ENCODE results near the gene ZFAND2B. TPM values are rescaled to one million over a fixed set of nuclear protein-coding genes. Genes with fewer than 3 reads are reported as not detected.
"Not testable (repeated sequence)": the region's sequence is repeated elsewhere in the genome, so short reads cannot be mapped to it uniquely, and the experiment has no call there.

ZFAND2B gene
- total RNA-seq, 1 donor from 2014 or later: 29.3 TPM

GRCh38 chr2:219186754-219187456 is 19.7 kb upstream of the ZFAND2B start:
- Mint-ChIP-seq H3K27ac (no peak overlapping the region), H3K27me3 (no peaks in the 10 kb centered on the region), H3K4me3 (ENCODE audit: low read depth) (no peak overlapping the region), H3K9me3 (ENCODE audit: low read depth) (no peaks in the 10 kb centered on the region), H3K36me3 (ENCODE audit: insufficient read depth) (peaks cover 6% of the 10 kb centered on the region), H3K4me1 (ENCODE audit: low read depth) (no peaks in the 10 kb centered on the region)
- TF ChIP-seq CTCF (IDR thresholded peaks at IDR 0.05; ENCODE audit: unreplicated experiment): no peak
- DNase-seq (ENCODE audit: low spot score, unreplicated experiment): no peak

GRCh38 chr2:219197388-219197787 is 9.2 kb upstream of the ZFAND2B start:
- Mint-ChIP-seq H3K4me1 (ENCODE audit: low read depth) (no peaks in the 10 kb centered on the region), H3K27me3 (peaks cover 9% of the 10 kb centered on the region), H3K9me3 (ENCODE audit: low read depth) (no peaks in the 10 kb centered on the region), H3K27ac (no peak overlapping the region), H3K4me3 (ENCODE audit: low read depth) (no peak overlapping the region), H3K36me3 (ENCODE audit: insufficient read depth) (no peaks in the 10 kb centered on the region)
- no peak for TF ChIP-seq CTCF (IDR thresholded peaks at IDR 0.05; ENCODE audit: unreplicated experiment)
- DNase-seq (ENCODE audit: low spot score, unreplicated experiment): no peak

DNA sequence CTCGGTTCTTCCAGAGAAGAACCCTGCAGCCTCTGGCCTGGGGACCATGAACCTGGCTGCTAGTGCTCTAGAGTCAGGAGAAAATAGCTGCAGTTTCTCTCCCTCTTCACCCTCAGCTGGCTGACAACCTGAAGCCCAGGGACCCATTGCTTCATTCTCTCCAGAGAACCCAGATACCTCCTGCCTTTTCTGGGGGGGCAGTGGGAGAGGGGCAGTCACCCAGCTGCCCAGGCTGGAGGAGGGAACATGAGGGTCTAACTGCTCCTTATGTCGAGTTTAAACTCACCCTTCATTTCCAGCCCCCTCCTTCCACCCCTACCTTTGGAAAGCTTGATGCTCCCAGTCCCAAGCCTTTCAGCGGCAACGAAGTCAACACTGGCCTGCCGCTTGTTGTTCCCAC is 7.6 kb upstream of the ZFAND2B start:
- peaks cover 14% of the 10 kb centered on the region for H3K27me3 Mint-ChIP-seq
- no peaks in the 10 kb centered on the region for H3K36me3 Mint-ChIP-seq (ENCODE audit: insufficient read depth)
- no peak overlapping the region for H3K4me3 Mint-ChIP-seq (ENCODE audit: low read depth)
- no peak overlapping the region for H3K27ac Mint-ChIP-seq
- H3K9me3 Mint-ChIP-seq (ENCODE audit: low read depth): no peaks in the 10 kb centered on the region
- DNase-seq (ENCODE audit: low spot score, unreplicated experiment): no peak
- TF ChIP-seq CTCF (IDR thresholded peaks at IDR 0.05; ENCODE audit: unreplicated experiment): no peak
- H3K4me1 Mint-ChIP-seq (ENCODE audit: low read depth): no peaks in the 10 kb centered on the region

DNA sequence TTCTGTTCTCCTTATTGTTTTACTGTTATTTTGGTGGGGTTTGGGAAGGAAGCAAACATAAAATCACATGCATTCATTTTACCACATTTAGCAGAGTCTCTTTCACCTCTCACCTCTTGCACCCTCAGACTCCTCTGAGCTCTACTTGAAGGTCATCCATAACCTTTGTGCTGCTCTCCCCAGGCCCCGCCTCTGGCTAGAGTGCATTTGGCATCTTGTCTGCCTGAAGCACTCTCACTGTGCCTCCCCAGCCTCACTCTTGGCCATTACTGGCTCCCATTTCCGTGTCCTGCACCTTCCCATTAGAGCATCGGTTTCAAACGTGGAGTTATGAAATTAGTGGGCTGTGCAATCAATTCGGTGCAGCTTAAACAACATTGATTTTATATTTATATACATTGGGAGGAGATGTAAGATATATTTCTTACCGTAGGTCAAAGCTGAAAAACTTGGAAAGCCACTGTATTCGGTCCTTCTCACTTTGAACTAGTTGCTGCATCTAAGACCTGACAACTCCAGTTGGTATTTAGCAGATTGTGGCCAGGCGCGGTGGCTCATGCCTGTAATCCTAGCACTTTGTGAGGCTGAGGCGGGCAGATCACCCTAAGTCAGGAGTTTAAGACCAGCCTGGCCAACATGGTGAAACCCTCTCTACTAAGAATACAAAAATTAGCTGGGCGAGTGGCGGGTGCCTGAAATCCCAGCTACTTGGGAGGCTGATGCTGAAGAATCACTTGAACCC is 6.9 kb upstream of the ZFAND2B start:
- Mint-ChIP-seq H3K36me3 (ENCODE audit: insufficient read depth) (no peaks in the 10 kb centered on the region), H3K4me3 (ENCODE audit: low read depth) (no peak overlapping the region), H3K4me1 (ENCODE audit: low read depth) (no peaks in the 10 kb centered on the region), H3K27ac (no peak overlapping the region), H3K27me3 (peaks cover 14% of the 10 kb centered on the region), H3K9me3 (ENCODE audit: low read depth) (no peaks in the 10 kb centered on the region)
- DNase-seq (ENCODE audit: low spot score, unreplicated experiment): no peak
- no peak for TF ChIP-seq CTCF (IDR thresholded peaks at IDR 0.05; ENCODE audit: unreplicated experiment)

DNA sequence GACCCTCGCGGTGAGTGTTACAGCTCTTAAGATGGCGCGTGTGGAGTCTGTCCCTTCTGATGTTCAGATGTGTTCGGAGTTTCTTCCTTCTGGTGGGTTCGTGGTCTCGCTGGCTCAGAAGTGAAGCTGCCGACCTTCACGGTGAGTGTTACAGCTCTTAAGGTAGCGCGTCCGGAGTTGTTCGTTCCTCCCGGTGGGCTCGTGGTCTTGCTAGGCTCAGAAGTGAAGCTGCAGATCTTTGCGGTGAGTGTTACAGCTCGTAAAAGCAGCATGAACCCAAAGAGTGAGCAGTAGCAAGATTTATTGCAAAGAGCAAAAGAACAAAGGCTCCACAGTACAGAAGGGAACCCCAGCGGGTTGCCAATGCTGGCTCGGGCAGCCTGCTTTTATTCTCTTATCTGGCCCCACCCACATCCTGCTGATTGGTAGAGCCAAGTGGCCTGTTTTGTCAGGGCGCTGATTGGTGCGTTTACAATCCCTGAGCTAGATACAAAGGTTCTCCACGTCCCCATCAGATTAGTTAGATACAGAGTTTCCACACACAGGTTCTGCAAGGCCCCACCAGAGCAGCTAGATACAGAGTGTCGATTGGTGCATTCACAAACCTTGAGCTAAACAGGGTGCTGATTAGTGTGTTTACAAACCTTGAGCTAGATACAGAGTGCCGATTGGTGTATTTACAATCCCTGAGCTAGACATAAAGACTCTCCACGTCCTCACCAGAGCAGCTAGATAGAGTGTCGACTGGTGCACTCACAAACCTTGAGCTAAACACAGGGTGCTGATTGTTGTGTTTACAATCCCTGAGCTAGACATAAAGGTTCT is 5.9 kb upstream of the ZFAND2B start:
- H3K9me3 Mint-ChIP-seq (ENCODE audit: low read depth); H3K36me3 Mint-ChIP-seq (ENCODE audit: insufficient read depth); H3K27ac Mint-ChIP-seq; H3K4me3 Mint-ChIP-seq (ENCODE audit: low read depth); DNase-seq (ENCODE audit: low spot score, unreplicated experiment); H3K4me1 Mint-ChIP-seq (ENCODE audit: low read depth): not testable (repeated sequence)
- peaks cover 10% of the 10 kb centered on the region for H3K27me3 Mint-ChIP-seq

DNA sequence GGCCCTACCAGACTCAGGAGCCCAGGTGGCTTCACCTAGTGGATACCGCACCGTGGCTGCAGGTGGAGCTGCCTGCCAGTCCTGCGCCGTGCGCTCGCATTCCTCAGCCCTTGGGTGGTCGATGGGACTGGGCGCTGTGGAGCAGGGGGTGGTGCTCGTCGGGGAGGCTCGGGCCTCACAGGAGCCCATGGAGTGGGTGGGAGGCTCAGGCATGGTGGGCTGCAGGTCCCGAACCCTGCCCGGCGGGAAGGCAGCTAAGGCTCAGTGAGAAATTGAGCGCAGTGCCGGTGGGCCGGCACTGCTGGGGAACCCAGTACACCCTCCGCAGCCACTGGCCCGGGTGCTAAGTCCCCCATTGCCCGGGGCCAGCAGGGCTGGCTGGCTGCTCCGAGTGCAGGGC is 5.3 kb upstream of the ZFAND2B start:
- H3K27me3 Mint-ChIP-seq: peaks cover 10% of the 10 kb centered on the region
- not testable (repeated sequence) for DNase-seq (ENCODE audit: low spot score, unreplicated experiment); H3K4me3 Mint-ChIP-seq (ENCODE audit: low read depth); H3K4me1 Mint-ChIP-seq (ENCODE audit: low read depth); H3K9me3 Mint-ChIP-seq (ENCODE audit: low read depth); H3K36me3 Mint-ChIP-seq (ENCODE audit: insufficient read depth); H3K27ac Mint-ChIP-seq
